Nucleus accumbens (tissue), 56 donors: Measurements from ENCODE around the gene ARHGAP26.
"Not testable (repeated sequence)": the region's sequence is repeated elsewhere in the genome, so short reads cannot be mapped to it uniquely, and the experiment has no call there.

ENCODE experiments used
- DNase-seq, 56 donors: peaks; one replicate each; lab custom pipeline; 2025; lab: John Stamatoyannopoulos, UW

ARHGAP26 gene

DNA sequence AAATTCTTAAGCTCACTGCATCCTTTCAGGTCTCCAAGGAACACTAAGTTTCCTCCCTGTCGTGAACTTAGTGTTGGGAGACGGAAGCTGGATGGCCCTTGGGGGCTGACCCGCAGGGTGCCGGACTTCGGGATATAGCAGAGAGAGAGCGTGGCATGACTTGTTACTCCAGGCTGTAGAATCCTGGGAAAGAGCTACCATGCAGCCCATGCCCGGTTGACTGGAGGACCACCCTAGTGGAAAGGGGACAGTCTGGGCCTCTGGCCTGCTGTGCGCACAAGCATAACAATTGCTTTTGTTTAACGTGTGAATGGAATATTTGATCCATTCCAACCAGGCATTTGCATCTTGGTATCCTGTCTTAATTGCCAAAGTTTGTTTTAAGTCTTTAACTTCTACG is 319.9 kb downstream of the ARHGAP26 start:
- not testable (repeated sequence) for DNase-seq

DNA sequence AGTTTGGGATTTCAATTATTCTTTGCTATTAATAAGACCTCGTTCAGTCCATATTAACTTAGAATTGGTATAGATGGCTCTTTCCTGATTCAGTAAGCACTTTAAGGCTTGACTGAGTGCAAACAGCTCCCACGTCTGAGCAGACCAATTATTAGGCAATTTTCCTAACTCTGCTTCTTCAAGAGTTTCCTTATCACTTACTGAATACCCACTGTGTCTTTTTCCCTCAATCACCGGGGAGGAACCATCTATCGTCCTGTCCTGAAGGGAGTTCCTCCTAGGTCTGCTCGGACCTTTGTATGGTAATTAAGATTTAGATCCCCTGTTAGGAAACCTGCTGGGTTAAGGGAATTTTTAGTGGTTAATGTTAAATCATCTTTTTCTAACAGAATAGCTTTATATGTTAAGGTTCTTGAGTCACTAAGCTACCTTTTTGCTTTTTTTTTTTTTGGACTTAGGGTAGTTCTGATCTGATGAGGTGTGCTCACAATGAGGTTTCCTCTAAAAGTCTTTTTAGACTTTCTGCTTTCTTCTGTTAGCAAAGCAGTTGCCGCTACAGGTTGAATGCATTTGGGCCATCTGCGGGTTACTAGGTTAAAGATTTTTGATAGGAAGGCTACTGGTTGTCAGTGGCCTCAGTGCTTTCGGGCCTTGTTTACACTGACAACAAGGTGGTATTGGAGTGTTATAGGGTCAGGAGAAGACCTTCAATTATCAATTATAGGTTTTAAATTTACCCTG is 322.7 kb downstream of the ARHGAP26 start:
- DNase-seq: not testable (repeated sequence)

- no peak for DNase-seq
Observed at GRCh38 chr5:143093452-143094086, 323.4 kb downstream of the ARHGAP26 start.

DNA sequence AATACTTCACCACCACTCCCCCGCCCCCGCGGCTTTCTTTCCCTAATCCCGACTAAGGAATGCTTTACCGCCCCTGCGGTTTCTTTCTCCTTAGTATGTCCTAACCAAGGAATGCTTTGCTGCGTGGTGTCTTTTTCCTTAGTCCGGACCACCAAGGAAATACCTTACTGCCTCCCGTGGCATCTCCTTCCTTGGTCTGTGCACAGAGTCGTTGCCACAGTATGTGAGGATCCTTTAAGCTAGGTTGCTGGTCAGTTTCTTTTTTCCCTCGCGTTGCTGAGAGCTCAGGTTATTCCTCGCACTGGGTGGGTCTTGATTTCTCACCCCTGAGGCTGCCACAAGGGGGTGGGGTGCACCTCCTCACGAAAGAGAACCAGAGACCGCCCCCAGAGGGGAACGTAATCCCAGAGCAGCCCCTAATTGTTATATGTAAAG is 323.9 kb downstream of the ARHGAP26 start:
- no peak for DNase-seq

DNA sequence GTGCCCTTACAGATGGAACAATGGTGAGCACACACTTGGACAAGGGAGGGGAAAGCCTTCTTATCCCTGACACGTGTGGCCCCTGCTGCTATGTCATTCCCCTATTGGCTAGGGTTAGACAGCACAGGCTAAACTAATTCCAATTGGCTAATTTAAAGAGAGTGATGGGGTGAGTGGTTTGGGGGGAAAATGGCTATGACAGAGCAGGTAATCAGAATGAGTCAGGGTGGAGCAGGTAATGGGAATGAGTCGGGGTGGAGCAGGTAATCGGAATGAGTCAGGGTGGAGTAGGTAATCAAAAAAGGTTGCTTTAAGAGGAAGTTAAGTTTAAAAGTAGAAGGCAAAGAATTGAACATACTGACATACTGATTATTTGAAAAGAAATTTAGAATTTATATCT is 324.4 kb downstream of the ARHGAP26 start:
- DNase-seq: not testable (repeated sequence)

GRCh38 chr5:143101121-143101520 is 330.9 kb downstream of the ARHGAP26 start:
- DNase-seq: no peak

GRCh38 chr5:143101725-143102386 is 331.7 kb downstream of the ARHGAP26 start:
- no peak for DNase-seq

- DNase-seq: peak in 2 of 56 donors; percentile 2 to 8
Observed at GRCh38 chr5:143102411-143102810, 332.2 kb downstream of the ARHGAP26 start.

DNA sequence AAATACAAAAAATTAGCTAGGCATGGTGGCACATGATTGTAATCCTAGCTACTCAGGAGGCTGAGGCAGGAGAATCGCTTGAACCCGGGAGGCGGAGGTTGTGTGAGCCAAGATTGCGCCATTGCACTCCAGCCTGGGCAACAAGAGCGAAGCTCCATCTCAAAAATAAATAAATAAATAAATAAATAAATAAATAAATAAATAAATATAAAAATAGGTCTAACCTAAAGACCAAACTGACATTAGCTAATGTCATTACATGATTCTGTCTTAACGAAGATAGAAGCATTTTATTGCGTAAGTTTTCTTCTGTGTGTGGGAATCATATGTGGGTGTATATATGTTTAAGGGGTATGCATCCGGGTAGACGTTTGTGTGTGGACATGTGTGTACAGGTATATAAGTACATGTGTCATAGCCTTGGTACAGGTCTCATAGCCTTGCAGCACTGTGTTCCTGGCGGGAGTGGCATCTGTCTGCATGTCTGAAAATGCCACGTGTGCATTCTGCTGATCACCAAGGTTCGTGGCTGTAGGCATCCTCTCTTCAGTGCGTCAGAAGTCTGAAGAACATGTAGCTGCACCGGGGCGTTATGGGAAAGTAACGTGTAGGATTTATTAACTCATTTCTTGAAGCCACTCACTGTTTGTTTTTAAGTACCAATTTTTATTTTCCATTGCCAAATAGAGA is 335.2 kb downstream of the ARHGAP26 start:
- DNase-seq: no peak

DNA sequence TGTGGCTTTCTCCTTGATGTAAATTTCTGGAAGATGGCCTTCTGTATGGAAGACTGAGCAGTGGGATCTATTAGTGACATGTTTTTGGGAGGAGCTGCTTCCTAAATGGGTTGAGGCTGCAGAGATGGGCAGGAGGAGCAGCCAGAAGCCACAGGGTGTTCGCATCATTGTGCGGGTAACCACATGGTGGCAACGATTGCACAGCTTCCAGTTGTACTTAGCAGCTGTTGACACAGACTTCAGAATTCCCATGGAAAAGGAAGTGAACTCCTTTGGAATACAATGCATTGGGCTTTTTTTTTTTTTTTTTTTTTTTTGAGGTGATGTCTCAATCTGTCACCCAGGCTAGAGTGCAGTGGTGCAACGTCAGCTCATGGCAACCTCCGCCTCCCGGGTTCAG is 336.0 kb downstream of the ARHGAP26 start:
- peak in 17 of 56 donors; percentile 4 to 40 (median 13) for DNase-seq

- peak in 5 of 56 donors; percentile 9 to 31 (median 25) for DNase-seq
Observed at GRCh38 chr5:143108498-143109128, 338.4 kb downstream of the ARHGAP26 start.

- DNase-seq: no peak
Observed at GRCh38 chr5:143110591-143110990, 340.4 kb downstream of the ARHGAP26 start.

DNA sequence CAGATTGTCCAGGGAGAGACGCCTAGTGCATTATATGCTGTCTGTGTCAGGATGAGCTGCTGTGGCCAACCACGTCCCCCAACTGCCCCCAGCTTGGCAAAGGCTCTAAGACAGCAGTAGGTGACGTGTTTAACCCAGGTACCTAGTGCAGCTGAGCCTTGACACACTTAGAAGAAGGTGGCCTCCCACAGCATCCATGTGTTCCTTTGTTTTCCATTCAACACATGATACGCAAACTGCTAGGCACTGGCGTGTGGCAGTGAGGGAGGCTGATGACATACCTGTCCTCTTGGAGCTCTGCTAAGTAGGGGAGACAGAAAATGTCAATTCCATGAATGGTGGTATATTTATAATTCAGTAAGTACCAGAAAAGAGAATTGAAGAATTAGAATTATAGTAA is 341.6 kb downstream of the ARHGAP26 start:
- DNase-seq: peak in 3 of 56 donors; percentile 2 to 33 (median 18)

DNA sequence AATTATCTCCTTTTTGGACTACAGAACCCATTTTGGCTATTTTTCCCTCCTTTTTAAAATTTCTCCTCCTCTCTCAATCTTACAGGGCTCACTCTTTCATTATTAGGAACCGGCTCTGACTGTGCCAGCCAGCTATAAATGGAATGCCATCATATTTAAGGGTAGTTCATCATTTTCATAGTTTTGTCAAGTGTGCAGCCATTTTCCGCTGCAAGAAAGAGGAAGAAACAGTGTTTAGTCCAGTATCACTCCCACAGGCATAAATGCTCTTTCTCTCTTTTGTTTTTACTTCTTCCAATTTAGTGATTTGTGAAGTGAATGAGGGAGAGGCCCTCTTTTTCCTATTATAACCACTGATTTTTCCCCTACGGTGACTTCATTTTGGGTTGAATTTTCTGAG is 343.3 kb downstream of the ARHGAP26 start:
- DNase-seq: no peak

GRCh38 chr5:143114481-143114880 is 344.3 kb downstream of the ARHGAP26 start:
- DNase-seq: no peak

- no peak for DNase-seq
Observed at GRCh38 chr5:143115381-143115780, 345.2 kb downstream of the ARHGAP26 start.

- no peak for DNase-seq
Observed at GRCh38 chr5:143116814-143117213, 346.6 kb downstream of the ARHGAP26 start.

DNA sequence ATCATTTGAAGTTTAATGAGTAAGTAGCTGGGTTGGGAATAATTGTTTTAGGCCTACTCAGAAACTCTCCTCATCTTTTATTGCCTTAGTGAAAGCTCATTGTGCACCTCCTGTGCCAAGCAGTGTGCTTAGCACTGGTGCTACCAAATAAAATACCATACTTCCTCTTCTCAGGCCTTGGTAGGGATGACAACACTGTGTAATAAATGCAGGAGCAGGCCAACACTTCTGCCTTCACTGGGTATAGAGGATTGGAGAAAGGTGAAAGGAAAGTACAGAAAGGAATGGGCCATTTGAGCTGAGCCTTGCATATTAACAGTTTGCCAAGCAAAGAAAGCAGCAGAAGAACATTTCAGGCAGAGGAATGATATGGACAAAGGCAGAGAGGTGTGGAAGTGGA is 347.6 kb downstream of the ARHGAP26 start:
- no peak for DNase-seq

- no peak for DNase-seq
Observed at GRCh38 chr5:143118222-143118621, 348.0 kb downstream of the ARHGAP26 start.

DNA sequence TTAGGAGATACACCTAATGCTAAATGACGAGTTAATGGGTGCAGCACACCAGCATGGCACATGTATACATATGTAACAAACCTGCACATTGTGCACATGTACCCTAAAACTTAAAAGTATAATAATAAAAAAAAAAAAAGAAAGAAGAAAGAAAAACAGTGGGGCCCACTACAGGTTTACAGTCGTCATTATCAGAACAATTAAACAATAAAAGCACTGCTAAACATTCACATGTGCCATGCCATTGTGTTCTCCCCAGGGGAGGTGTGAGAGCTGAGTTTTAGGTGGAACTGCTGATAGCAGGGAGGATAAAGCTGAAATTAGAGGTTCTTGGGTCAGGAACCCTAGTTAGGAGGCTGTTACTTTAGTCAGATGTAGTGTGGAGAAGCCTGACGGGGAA is 348.6 kb downstream of the ARHGAP26 start:
- not testable (repeated sequence) for DNase-seq
